Esophagus squamous epithelium (tissue), 4 donors: ENCODE data around the gene LCOR.
A peak's percentile ranks its signal among the peaks of the same experiment; 100 is the strongest.

Experiments used
- POLR2A ChIP-seq, 4 donors: fragments of 450-650 bp; IDR thresholded peaks; one replicate each; pipeline ENCODE4 v1.6.1; 2017; ENCODE audit warnings: antibody characterized with exemption in 4 of 4, mild to moderate bottlenecking in 4 of 4, moderate library complexity in 3 of 4
- TF ChIP-seq, protein P1 (sequence below), 6 experiments: fragments of 450-650 bp in 4 of 6; fragments of 200-600 bp in 2 of 6; sonication (generic) in 2 of 6; IDR thresholded peaks; one replicate each; pipeline ENCODE4 v1.5.1; 2016 to 2019; ENCODE audit warnings: antibody characterized with exemption in 6 of 6, mild to moderate bottlenecking in 4 of 6, moderate library complexity in 4 of 6

- TF ChIP-seq, protein P1, sequence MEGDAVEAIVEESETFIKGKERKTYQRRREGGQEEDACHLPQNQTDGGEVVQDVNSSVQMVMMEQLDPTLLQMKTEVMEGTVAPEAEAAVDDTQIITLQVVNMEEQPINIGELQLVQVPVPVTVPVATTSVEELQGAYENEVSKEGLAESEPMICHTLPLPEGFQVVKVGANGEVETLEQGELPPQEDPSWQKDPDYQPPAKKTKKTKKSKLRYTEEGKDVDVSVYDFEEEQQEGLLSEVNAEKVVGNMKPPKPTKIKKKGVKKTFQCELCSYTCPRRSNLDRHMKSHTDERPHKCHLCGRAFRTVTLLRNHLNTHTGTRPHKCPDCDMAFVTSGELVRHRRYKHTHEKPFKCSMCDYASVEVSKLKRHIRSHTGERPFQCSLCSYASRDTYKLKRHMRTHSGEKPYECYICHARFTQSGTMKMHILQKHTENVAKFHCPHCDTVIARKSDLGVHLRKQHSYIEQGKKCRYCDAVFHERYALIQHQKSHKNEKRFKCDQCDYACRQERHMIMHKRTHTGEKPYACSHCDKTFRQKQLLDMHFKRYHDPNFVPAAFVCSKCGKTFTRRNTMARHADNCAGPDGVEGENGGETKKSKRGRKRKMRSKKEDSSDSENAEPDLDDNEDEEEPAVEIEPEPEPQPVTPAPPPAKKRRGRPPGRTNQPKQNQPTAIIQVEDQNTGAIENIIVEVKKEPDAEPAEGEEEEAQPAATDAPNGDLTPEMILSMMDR (IDR thresholded peaks at IDR 0.05), result no peak
- peak in 1 of 4 donors; percentile 0 for TF ChIP-seq POLR2A (IDR thresholded peaks at IDR 0.05)
Measured at GRCh38 chr10:96833220-96834001, 1.3 kb downstream of the LCOR start.
